Nephron progenitor cell (in vitro differentiated cells): ENCODE measurements around the gene AFF1.

Experiments
- DNase-seq: peaks from one replicate; pipeline ENCODE4 v3.0.0; 2021
- H3K27ac Mint-ChIP-seq: 2 replicates; pipeline ENCODE4 v1.8.0; 2021; ENCODE audit warnings: mild to moderate bottlenecking, moderate library complexity, mixed read lengths
- H3K27me3 Mint-ChIP-seq: 2 replicates; pipeline ENCODE4 v1.8.0; 2021; ENCODE audit warnings: mild to moderate bottlenecking, low read depth, mixed read lengths; ENCODE audit not compliant: poor library complexity
- H3K36me3 Mint-ChIP-seq: 2 replicates; pipeline ENCODE4 v1.8.0; 2021; ENCODE audit warnings: low read depth, mixed read lengths
- H3K4me1 Mint-ChIP-seq: 2 replicates; pipeline ENCODE4 v1.8.0; 2021; ENCODE audit warnings: mixed read lengths
- H3K4me3 Mint-ChIP-seq: 2 replicates; pipeline ENCODE4 v1.8.0; 2021; ENCODE audit warnings: mild to moderate bottlenecking, moderate library complexity, mixed read lengths
- H3K9me3 Mint-ChIP-seq: 2 replicates; pipeline ENCODE4 v1.8.0; 2021; ENCODE audit warnings: mild to moderate bottlenecking, moderate library complexity, mixed read lengths
- TF ChIP-seq, protein P1 (sequence below): fragments of 200-600 bp; sonication (generic); IDR thresholded peaks from 2 replicates; pipeline ENCODE4 v1.5.0; 2021; ENCODE audit warnings: antibody characterized with exemption

The AFF1 gene

DNA sequence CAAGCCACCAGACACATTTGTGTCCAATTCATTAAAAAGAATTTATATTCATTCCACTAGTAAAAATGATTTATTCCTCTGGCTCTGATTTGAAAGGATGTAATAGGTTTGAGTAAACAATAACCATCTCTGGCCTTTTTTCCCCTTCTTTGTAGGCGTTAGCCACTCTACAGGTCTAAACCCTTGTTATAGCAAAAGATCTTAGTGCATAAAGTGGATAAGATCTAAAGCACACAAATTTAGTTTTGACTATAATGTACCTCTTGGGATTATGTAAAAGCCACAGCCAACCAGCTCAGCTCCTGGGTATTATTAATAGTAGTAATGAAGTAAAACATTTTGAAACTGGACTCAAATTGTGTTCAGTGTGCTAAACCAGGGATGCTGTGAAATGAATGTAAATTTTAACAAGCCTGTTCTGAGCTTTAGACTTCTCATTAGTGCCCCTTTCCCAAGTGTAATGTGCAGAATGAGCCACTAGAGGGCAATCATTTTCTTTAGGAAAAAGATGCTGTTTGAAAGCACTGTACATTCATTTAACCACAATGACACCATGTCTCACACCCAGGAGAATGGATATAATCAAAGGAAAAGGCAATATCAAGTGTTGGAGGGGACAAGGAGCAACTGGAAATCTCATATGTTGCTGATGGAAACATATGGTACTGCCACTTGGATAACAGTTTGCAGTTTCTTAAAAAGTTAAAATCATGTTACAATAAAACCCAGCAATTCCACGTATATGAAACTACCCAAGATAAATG lies 215.9 kb downstream of the AFF1 start:
- TF ChIP-seq, protein P1, sequence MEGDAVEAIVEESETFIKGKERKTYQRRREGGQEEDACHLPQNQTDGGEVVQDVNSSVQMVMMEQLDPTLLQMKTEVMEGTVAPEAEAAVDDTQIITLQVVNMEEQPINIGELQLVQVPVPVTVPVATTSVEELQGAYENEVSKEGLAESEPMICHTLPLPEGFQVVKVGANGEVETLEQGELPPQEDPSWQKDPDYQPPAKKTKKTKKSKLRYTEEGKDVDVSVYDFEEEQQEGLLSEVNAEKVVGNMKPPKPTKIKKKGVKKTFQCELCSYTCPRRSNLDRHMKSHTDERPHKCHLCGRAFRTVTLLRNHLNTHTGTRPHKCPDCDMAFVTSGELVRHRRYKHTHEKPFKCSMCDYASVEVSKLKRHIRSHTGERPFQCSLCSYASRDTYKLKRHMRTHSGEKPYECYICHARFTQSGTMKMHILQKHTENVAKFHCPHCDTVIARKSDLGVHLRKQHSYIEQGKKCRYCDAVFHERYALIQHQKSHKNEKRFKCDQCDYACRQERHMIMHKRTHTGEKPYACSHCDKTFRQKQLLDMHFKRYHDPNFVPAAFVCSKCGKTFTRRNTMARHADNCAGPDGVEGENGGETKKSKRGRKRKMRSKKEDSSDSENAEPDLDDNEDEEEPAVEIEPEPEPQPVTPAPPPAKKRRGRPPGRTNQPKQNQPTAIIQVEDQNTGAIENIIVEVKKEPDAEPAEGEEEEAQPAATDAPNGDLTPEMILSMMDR: peak; percentile 92
- Mint-ChIP-seq H3K4me3 (no peak overlapping the region), H3K4me1 (peaks cover 12% of the 10 kb centered on the region), H3K27ac (no peak overlapping the region), H3K9me3 (no peaks in the 10 kb centered on the region), H3K27me3 (peaks cover 3% of the 10 kb centered on the region), H3K36me3 (peaks cover 6% of the 10 kb centered on the region)
- peak; percentile 50 for DNase-seq

DNA sequence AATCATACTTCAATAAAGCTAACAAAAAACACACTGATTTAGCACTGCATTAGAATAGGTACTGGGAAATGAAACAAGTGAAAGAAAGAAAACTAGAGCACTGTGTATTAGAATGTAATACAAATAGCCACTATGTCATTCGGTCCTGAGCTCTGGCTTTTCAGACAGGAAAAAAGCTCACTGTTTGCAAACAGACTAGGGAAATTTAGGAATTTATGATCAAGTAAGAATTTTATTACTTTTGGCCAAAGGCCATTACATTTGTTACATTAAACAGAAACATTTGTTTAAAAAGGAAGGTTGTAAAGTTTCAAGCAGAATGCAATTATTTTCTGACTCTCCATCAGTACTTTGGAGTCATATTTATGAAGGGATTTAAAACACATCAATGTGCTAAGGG lies 216.9 kb downstream of the AFF1 start:
- Mint-ChIP-seq H3K4me3 (no peak overlapping the region), H3K36me3 (no peaks in the 10 kb centered on the region), H3K27ac (no peak overlapping the region), H3K4me1 (peaks cover 12% of the 10 kb centered on the region), H3K9me3 (no peaks in the 10 kb centered on the region), H3K27me3 (peaks cover 3% of the 10 kb centered on the region)
- DNase-seq: no peak
- TF ChIP-seq, protein P1: no peak

DNA sequence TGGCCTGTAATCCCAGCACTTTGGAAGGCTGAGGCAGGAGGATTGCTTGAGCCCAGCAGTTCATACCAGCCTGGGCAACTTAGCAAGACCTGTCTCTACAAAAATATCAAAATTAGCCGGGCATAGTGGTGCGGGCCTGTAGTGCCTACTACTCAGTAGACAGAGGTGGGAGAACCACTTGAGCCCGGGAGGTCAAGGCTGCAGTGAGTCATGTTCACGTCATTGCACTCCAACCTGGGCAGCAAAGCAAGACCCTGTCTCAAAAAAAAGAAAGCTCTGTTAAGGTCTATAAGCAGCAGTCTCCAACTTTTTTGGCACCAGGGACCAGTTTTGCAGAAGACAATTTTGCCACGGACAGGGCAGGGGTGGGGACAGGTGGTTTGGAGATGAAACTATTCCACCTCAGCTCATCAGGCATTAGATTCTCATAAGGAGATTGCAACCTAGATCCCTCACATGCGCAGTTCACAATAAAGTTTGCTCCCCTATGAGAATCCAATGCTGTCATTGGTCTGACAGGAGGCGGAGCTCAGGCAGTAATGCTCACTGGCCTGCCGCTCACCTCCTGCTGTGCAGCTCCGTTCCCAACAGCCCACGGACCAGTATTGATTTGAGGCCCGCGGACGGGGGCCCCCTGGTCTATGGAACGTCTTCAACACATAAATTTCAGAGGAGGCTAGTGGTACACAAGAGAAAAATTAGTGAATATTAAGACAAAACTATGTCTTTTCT lies 217.7 kb downstream of the AFF1 start:
- Mint-ChIP-seq H3K27ac (no peak overlapping the region), H3K4me3 (no peak overlapping the region)
- TF ChIP-seq, protein P1: no peak

DNA sequence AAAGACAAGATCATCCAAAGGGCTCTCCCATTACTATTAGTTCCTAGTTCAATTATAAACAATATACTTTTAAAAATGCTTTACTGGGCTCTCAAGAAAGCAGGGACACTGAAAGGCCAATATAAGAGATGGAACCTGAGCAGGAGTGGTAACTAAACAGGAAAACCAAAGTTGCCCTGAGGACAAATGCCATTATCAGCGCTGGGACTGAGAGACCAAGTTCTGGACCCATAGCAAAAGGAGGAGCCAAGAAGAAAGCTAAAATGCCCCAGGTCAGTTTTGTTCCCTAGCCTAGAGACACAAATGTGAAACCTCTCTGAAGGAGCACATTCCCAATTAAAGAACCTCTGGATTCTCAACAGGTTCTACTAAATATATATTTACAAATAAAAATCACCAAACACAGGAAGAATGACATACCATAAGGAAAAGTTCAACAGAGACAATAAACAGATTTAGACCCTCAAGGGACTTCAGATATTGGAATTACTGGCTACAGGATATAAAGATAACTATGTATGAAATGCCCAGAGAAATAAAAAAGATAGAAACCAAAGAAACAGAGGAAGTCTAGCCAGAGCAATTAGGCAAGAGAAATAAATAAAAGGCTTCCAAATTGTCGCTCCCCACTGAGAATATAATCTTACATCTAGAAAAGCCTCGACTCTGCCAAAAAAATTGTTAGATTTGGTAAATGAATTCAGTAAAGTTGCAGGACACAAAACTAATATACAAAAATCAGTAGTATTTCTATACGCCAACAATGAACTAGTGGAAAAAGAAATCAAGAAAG lies 218.5 kb downstream of the AFF1 start:
- Mint-ChIP-seq H3K4me3 (no peak overlapping the region), H3K4me1 (peaks cover 12% of the 10 kb centered on the region), H3K27ac (no peak overlapping the region), H3K36me3 (no peaks in the 10 kb centered on the region), H3K9me3 (no peaks in the 10 kb centered on the region), H3K27me3 (peaks cover 3% of the 10 kb centered on the region)
- TF ChIP-seq, protein P1: no peak
- DNase-seq: no peak

More for the DNA sequence above, 217.7 kb downstream of the AFF1 start:
- no peak for DNase-seq
- H3K9me3 Mint-ChIP-seq: no peaks in the 10 kb centered on the region
- H3K27me3 Mint-ChIP-seq: peaks cover 3% of the 10 kb centered on the region
- H3K36me3 Mint-ChIP-seq: no peaks in the 10 kb centered on the region
- H3K4me1 Mint-ChIP-seq: peaks cover 12% of the 10 kb centered on the region

DNA sequence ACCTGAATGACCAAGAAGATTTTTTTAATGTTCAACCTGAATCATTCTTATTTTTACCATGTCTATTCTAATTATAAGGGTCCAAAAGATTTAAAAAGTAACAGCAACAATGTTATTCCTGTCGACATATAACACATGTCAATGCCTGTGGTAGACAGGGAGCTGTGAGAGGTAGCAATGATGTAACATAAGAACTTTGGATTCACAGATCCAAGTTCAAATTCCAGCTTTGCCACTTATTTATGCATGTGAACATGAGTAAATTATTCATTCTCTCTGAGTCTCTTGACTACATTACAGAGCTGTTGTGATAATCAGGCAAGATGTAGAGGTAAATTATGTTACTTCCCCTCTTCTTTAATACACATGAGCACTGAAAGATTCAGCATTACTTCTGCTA lies 231.1 kb downstream of the AFF1 start:
- H3K4me1 Mint-ChIP-seq: no peaks in the 10 kb centered on the region
- DNase-seq: no peak
- no peak overlapping the region for H3K4me3 Mint-ChIP-seq
- TF ChIP-seq, protein P1: no peak
- H3K9me3 Mint-ChIP-seq: no peaks in the 10 kb centered on the region
- no peaks in the 10 kb centered on the region for H3K27me3 Mint-ChIP-seq
- peaks cover 36% of the 10 kb centered on the region for H3K36me3 Mint-ChIP-seq
- H3K27ac Mint-ChIP-seq: no peak overlapping the region
